Coronary artery (tissue), 2 donors: ENCODE measurements around the gene NKAIN2.
"Not testable (repeated sequence)": the region's sequence is repeated elsewhere in the genome, so short reads cannot be mapped to it uniquely, and the experiment has no call there.

Experiments used
- DNase-seq: peaks from one replicate; pipeline ENCODE4 v3.0.0-alpha.2; 2017; ENCODE audit warnings: low spot score
- H3K27ac ChIP-seq, 2 donors: fragments of 200-600 bp; sonication (generic); one replicate each; pipeline ENCODE4 v1.5.1; 2016 to 2019
- H3K4me3 ChIP-seq: fragments of 200-600 bp; sonication (generic); 2 replicates; pipeline ENCODE4 v1.5.1; 2016; ENCODE audit warnings: mild to moderate bottlenecking, moderate library complexity
- CTCF ChIP-seq: fragments of 200-600 bp; sonication (generic); IDR thresholded peaks from one replicate; pipeline ENCODE4 v1.5.1; 2019; ENCODE audit warnings: antibody characterized with exemption

Gene NKAIN2

DNA sequence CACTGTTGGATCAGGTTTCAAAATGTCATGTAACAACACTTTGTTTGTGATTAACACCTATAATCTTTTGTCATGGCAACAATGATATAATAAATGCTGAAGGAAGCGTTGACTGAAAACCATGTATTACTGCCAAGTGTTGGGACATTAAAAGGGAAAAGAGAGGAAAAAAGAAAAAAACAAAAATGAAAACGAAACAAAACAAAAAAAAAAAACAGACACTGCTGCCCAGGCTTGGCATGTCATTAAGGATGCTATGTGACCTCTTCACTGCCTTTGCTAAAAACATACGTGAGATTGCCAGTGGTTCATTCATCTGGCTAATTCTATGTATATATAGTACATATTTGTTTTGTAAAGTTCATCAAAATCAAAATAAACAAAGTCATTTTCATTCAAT is 641.9 kb downstream of the NKAIN2 start:
- Histone ChIP-seq H3K27ac (no peak overlapping the region), H3K4me3 (no peak overlapping the region)
- TF ChIP-seq CTCF, result no peak
- DNase-seq, result no peak

GRCh38 chr6:124446961-124447360 is 643.3 kb downstream of the NKAIN2 start:
- DNase-seq, result no peak
- no peak overlapping the region for H3K27ac ChIP-seq
- no peak overlapping the region for H3K4me3 ChIP-seq
- TF ChIP-seq CTCF, result no peak

DNA sequence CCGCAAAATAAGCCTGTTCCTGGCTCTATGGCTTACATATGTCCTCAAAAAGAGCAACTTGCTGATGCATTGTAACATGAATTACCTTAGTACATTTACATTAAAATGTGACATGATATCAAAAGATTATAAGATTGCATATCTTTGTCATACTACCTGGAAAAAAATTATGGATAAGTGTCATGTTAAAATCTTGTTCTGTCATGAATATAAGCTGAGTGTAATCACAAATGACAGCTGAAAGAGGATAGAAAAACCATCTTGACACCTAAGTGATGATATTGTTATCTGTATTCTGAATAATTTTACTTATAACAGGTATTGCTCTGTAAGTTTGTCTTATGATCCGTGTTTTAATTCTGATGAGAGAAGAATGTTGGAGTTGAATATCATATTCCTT is 655.6 kb downstream of the NKAIN2 start:
- H3K4me3 ChIP-seq, result no peak overlapping the region
- H3K27ac ChIP-seq, result no peak overlapping the region
- no peak for DNase-seq
- TF ChIP-seq CTCF, result no peak

GRCh38 chr6:124462750-124463149 is 659.1 kb downstream of the NKAIN2 start:
- H3K27ac ChIP-seq, result no peak overlapping the region
- no peak for TF ChIP-seq CTCF

DNA sequence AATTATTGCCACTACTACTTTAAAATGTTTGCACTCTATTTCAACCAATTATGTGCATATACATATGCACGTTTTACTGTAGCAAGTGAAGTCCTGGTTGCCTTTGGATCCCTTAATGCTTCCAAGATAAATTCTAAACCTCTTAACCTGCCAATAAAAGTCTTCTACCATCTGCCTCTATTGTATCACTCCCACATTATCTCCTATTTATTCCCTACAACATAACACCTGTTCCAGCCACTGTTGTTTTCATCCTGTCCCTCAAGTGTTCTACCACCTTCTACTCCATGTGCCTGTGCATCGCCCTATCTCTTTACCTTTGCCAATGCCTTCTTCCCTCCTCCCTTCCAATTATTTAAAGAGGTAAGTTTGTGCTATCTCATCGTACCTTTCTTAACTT is 659.6 kb downstream of the NKAIN2 start:
- H3K27ac ChIP-seq, result no peak overlapping the region
- TF ChIP-seq CTCF, result no peak
- no peak overlapping the region for H3K4me3 ChIP-seq
- DNase-seq, result no peak

More at GRCh38 chr6:124462750-124463149, 659.1 kb downstream of the NKAIN2 start:
- DNase-seq, result no peak
- no peak overlapping the region for H3K4me3 ChIP-seq

DNA sequence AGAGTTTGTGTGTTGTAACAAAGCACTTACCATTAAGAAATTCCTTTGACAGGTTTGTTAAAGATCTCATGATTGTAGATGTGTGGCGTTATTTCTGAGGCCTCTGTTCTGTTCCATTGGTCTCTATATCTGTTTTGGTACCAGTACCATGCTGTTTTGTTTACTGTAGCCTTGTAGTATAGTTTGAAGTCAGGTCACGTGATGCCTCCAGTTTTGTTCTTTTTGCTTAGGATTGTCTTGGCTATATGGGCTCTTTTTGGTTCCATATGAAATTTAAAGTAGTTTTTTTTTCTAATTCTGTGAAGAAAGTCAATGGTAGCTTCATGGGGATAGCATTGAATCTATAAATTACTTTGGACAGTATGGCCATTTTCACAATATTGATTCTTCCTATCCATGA is 660.9 kb downstream of the NKAIN2 start:
- H3K4me3 ChIP-seq, DNase-seq, H3K27ac ChIP-seq: not testable (repeated sequence)

GRCh38 chr6:124466949-124467348 is 663.3 kb downstream of the NKAIN2 start:
- H3K27ac ChIP-seq, result no peak overlapping the region

More at GRCh38 chr6:124466949-124467348, 663.3 kb downstream of the NKAIN2 start:
- DNase-seq, result no peak
- H3K4me3 ChIP-seq, result no peak overlapping the region
- no peak for TF ChIP-seq CTCF
